H1 (cell line): Measurements from ENCODE around the gene PRRT1.

ENCODE experiments used
- CREB1 ChIP-seq: IDR thresholded peaks from 2 replicates; pipeline ENCODE4 v1.6.1; 2012; ENCODE audit warnings: inconsistent platforms
- CTCF ChIP-seq, 3 experiments: IDR thresholded peaks; 1 replicate in 2 of 3; 2 replicates in 1 of 3; pipeline versions ENCODE4 v1.5.1 to v1.6.1; 2011; ENCODE audit warnings: low read length in 3 of 3, mild to moderate bottlenecking in 3 of 3, inconsistent platforms in 2 of 3, low read depth in 1 of 3, moderate library complexity in 1 of 3; ENCODE audit not compliant: insufficient read depth in 1 of 3; ENCODE audit errors: control extremely low read depth in 1 of 3
- EGR1 ChIP-seq: IDR thresholded peaks from 2 replicates; pipeline ENCODE4 v1.6.1; 2011; ENCODE audit warnings: low read depth, low read length, borderline replicate concordance
- EZH2 ChIP-seq: fragments of 200-600 bp; sonication (generic); IDR thresholded peaks from 2 replicates; pipeline ENCODE4 v1.7.1; 2012; ENCODE audit warnings: low read depth, mild to moderate bottlenecking, moderate library complexity, low read length, inconsistent platforms; ENCODE audit not compliant: severe bottlenecking
- GTF2F1 ChIP-seq: IDR thresholded peaks from 2 replicates; pipeline ENCODE4 v1.6.1; 2012; ENCODE audit warnings: low read depth, low read length, improper control_type of control experiment, borderline replicate concordance
- KDM1A ChIP-seq: fragments of 200-600, 300-600 bp; sonication (generic); IDR thresholded peaks from 2 replicates; pipeline ENCODE4 v1.7.1; 2016; ENCODE audit warnings: mild to moderate bottlenecking, low read length, borderline replicate concordance
- NRF1 ChIP-seq: IDR thresholded peaks from 2 replicates; pipeline ENCODE4 v1.6.1; 2011; ENCODE audit warnings: mild to moderate bottlenecking, low read depth, low read length, improper control_type of control experiment
- RAD21 ChIP-seq, 2 experiments: IDR thresholded peaks in 1 of 2; conservative IDR thresholded peaks in 1 of 2; 2 replicates each; pipeline ENCODE4 v1.6.1; 2011; ENCODE audit warnings: low read depth in 2 of 2, low read length in 2 of 2, improper control_type of control experiment in 1 of 2, inconsistent platforms in 1 of 2, mild to moderate bottlenecking in 1 of 2, moderate library complexity in 1 of 2
- SRF ChIP-seq: IDR thresholded peaks from 2 replicates; pipeline ENCODE4 v1.6.1; 2011; ENCODE audit warnings: mild to moderate bottlenecking, low read depth, low read length, moderate library complexity
- YY1 ChIP-seq: IDR thresholded peaks from 2 replicates; pipeline ENCODE4 v1.6.1; 2011; ENCODE audit warnings: low read depth, mild to moderate bottlenecking, low read length

- TF ChIP-seq EZH2 (no peak), SRF (no peak), CREB1 (no peak), CTCF (IDR thresholded peaks at IDR 0.05; ENCODE audit: control extremely low read depth in 1 of 3, insufficient read depth in 1 of 3, low read depth in 1 of 3, low read length in 3 of 3) (no peak), EGR1 (no peak), YY1 (no peak), RAD21 (IDR thresholded peaks at IDR 0.05 in 1 of 2, conservative IDR thresholded peaks at IDR 0.05 in 1 of 2; ENCODE audit: low read depth in 2 of 2, low read length in 2 of 2) (no peak), KDM1A (no peak), NRF1 (no peak), GTF2F1 (no peak)
Measured at GRCh38 chr6:32133786-32134185, 18.0 kb downstream of the PRRT1 start.
